Aortic smooth muscle cell (primary cell): ENCODE data around the gene SLC25A5. TPM values are rescaled to one million over a fixed set of nuclear protein-coding genes. Genes with fewer than 3 reads are reported as not detected.

Experiments
- total RNA-seq: library from RNA; depleted of rRNA; stranded (reverse); fragments of >200 nt; gene quantifications from 2 replicates; pipeline ENCODE4 v1.2.3, GENCODE V29; 2014

SLC25A5 gene
- total RNA-seq = 142 and 156 TPM in 2 replicates

DNA sequence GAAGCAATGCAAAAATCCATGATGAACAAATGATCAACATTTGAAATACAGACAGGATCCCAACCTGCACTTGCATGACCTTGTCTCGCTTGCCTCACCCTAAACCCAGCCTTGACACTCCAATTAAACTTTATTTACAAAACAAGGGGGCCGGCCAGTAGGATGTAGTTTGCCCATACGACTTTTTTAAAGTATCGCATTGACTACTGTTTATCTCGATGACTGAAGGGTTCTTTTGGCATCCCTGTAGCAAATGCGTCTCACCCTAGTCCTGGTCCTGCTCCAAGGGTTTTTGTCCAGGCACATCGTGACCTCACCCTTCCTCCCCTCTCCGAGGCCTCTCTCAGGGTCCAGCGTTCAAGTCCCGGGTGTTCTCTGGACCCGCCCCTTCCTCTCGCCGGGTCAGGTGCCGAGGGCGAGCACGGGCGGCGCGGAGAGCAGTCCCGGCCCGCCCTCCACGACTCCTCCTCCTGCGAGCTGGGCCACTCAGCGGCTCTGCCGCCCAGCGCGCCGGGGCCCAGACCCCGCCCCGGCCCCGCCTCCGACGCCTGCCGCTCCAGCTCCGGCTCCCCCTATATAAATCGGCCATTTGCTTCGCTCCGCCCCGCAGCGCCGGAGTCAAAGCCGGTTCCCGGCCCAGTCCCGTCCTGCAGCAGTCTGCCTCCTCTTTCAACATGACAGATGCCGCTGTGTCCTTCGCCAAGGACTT is at the start of gene SLC25A5:
Gene SLC25A5 (plus strand): TSS at position 603 of the 709 bp plus-strand sequence. CDS start 72 bp downstream, at position 675.

Other genes starting within 250 kb of the SLC25A5 start
- gene PGRMC1, start 232.2 kb upstream of the SLC25A5 start, total RNA-seq = 94.8 and 110 TPM in 2 replicates
- gene SLC25A43, start 69.1 kb upstream of the SLC25A5 start, total RNA-seq = 9.8 and 10.8 TPM in 2 replicates
- 37.4 and 41.3 TPM in 2 replicates for gene STEEP1, start 97.0 kb downstream of the SLC25A5 start, total RNA-seq
- 28.5 and 33.4 TPM in 2 replicates for gene UBE2A, start 106.1 kb downstream of the SLC25A5 start, total RNA-seq
- 3.8 and 4.3 TPM in 2 replicates for gene NKRF, start 138.0 kb downstream of the SLC25A5 start, total RNA-seq
- 4.2 TPM in 2 replicates for gene SEPTIN6, start 224.7 kb downstream of the SLC25A5 start, total RNA-seq